Peyer's patch (tissue), 4 donors: ENCODE measurements around the gene TBC1D2B.

Experiments
- CTCF ChIP-seq, 6 experiments: fragments of 450-650 bp in 4 of 6; fragments of 200-600 bp in 2 of 6; sonication (generic) in 1 of 6; IDR thresholded peaks; one replicate each; pipeline ENCODE4 v1.5.1; 2017 to 2019; ENCODE audit warnings: antibody characterized with exemption in 6 of 6, mild to moderate bottlenecking in 3 of 6, moderate library complexity in 1 of 6
- POLR2A ChIP-seq, 2 donors: fragments of 450-650 bp; IDR thresholded peaks; one replicate each; pipeline ENCODE4 v1.5.1; 2017; ENCODE audit warnings: antibody characterized with exemption in 2 of 2, mild to moderate bottlenecking in 2 of 2, moderate library complexity in 2 of 2

DNA sequence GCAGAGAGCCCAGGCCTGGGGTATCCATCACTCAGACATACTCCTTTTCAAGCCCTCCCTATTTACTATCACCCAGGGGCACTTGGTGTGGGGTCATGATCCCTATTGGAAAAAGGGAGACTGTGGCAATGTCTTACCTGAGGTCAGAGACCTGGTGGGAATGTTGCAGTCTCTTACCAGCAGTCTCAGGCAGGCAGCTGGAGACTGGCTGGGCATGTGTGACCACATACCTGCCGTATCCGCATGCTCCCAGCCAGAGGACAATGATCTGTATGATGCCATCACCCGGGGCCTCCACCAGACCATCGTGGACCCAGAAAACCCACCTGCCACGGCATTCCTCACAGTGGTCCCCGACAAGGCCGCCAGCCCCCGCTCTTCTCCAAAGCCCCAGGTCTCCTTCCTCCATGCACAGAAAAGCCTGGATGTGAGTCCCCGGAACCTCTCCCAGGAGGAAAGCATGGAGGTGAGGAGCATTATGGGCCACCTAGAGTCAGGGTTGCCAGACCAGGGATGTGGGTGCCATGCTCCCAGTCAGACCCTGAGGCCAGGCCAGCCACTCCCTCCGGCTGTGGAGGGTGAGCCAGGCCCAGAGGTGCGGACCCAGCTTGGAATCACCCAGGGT is 20.7 kb upstream of the TBC1D2B start:
- TF ChIP-seq CTCF (IDR thresholded peaks at IDR 0.05) (no peak), POLR2A (IDR thresholded peaks at IDR 0.05) (no peak)
